Measurements from ENCODE around the gene UMODL1.

DNA sequence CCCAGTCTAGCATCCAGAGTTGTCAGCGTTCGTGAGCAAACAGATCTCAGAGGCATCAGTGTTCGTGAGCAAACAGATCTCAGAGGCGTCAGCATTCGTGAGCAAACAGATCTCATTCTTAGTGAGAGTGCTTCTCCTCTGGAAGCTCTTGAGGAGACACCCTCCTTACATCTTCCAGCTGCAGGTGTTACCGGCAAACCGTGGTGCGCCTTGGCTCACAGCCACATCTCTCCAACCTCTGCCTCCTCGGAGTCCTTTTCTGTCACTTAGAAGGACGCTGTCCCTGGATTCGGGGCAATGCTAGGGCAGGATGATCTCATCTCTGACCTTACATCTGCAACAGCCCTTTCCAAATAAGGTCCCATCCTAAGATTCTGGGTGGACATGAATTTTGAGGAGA lies 14.6 kb upstream of the UMODL1 start:
- TF ChIP-seq, protein P1, sequence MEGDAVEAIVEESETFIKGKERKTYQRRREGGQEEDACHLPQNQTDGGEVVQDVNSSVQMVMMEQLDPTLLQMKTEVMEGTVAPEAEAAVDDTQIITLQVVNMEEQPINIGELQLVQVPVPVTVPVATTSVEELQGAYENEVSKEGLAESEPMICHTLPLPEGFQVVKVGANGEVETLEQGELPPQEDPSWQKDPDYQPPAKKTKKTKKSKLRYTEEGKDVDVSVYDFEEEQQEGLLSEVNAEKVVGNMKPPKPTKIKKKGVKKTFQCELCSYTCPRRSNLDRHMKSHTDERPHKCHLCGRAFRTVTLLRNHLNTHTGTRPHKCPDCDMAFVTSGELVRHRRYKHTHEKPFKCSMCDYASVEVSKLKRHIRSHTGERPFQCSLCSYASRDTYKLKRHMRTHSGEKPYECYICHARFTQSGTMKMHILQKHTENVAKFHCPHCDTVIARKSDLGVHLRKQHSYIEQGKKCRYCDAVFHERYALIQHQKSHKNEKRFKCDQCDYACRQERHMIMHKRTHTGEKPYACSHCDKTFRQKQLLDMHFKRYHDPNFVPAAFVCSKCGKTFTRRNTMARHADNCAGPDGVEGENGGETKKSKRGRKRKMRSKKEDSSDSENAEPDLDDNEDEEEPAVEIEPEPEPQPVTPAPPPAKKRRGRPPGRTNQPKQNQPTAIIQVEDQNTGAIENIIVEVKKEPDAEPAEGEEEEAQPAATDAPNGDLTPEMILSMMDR (tag by site-specific recombination; IDR thresholded peaks at IDR 0.05): no peak
- TF ChIP-seq ZNF302 (tag by site-specific recombination; IDR thresholded peaks at IDR 0.05; ENCODE audit: low read depth): no peak
- TF ChIP-seq ZBTB1 (tag by site-specific recombination; IDR thresholded peaks at IDR 0.05): no peak
- TF ChIP-seq, protein P2, sequence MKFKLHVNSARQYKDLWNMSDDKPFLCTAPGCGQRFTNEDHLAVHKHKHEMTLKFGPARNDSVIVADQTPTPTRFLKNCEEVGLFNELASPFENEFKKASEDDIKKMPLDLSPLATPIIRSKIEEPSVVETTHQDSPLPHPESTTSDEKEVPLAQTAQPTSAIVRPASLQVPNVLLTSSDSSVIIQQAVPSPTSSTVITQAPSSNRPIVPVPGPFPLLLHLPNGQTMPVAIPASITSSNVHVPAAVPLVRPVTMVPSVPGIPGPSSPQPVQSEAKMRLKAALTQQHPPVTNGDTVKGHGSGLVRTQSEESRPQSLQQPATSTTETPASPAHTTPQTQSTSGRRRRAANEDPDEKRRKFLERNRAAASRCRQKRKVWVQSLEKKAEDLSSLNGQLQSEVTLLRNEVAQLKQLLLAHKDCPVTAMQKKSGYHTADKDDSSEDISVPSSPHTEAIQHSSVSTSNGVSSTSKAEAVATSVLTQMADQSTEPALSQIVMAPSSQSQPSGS (tag by site-specific recombination; IDR thresholded peaks at IDR 0.05; ENCODE audit: low read depth): no peak

Measured in HEK293 (cell line).